NCI-H774 (cell line): ENCODE results near the gene TACR1.
"Not testable (repeated sequence)": the region's sequence is repeated elsewhere in the genome, so short reads cannot be mapped to it uniquely, and the experiment has no call there.

Source experiments
- DNase-seq: peaks from one replicate; lab custom pipeline; 2025; lab: John Stamatoyannopoulos, UW

Gene TACR1

GRCh38 chr2:75194184-75194868 is 5.0 kb downstream of the TACR1 start:
- DNase-seq, result no peak

GRCh38 chr2:75192496-75192895 is 6.8 kb downstream of the TACR1 start:
- DNase-seq, result no peak

GRCh38 chr2:75190271-75190990 is 8.9 kb downstream of the TACR1 start:
- no peak for DNase-seq

- DNase-seq, result no peak
Observed at GRCh38 chr2:75186821-75187220, 12.5 kb downstream of the TACR1 start.

GRCh38 chr2:75182606-75183005 is 16.7 kb downstream of the TACR1 start:
- no peak for DNase-seq

GRCh38 chr2:75180476-75180875 is 18.8 kb downstream of the TACR1 start:
- no peak for DNase-seq

GRCh38 chr2:75177427-75177826 is 21.9 kb downstream of the TACR1 start:
- no peak for DNase-seq

- no peak for DNase-seq
Observed at GRCh38 chr2:75175456-75175855, 23.9 kb downstream of the TACR1 start.

GRCh38 chr2:75174981-75175380 is 24.3 kb downstream of the TACR1 start:
- no peak for DNase-seq

GRCh38 chr2:75174519-75174918 is 24.8 kb downstream of the TACR1 start:
- no peak for DNase-seq

GRCh38 chr2:75173740-75174139 is 25.6 kb downstream of the TACR1 start:
- DNase-seq, result no peak

- not testable (repeated sequence) for DNase-seq
Observed at GRCh38 chr2:75171423-75171822, 27.9 kb downstream of the TACR1 start.

GRCh38 chr2:75170889-75171288 is 28.4 kb downstream of the TACR1 start:
- DNase-seq, result no peak

GRCh38 chr2:75168186-75168585 is 31.1 kb downstream of the TACR1 start:
- DNase-seq, result no peak

GRCh38 chr2:75166491-75166890 is 32.8 kb downstream of the TACR1 start:
- DNase-seq, result no peak

GRCh38 chr2:75162897-75163296 is 36.4 kb downstream of the TACR1 start:
- DNase-seq, result no peak

GRCh38 chr2:75162259-75162658 is 37.1 kb downstream of the TACR1 start:
- no peak for DNase-seq

- no peak for DNase-seq
Observed at GRCh38 chr2:75157435-75157834, 41.9 kb downstream of the TACR1 start.

- DNase-seq, result no peak
Observed at GRCh38 chr2:75155115-75155514, 44.2 kb downstream of the TACR1 start.

- peak; percentile 52 for DNase-seq
Observed at GRCh38 chr2:75153221-75153620, 46.1 kb downstream of the TACR1 start.

GRCh38 chr2:75152243-75152642 is 47.1 kb downstream of the TACR1 start:
- not testable (repeated sequence) for DNase-seq

GRCh38 chr2:75147884-75148283 is 51.4 kb downstream of the TACR1 start:
- DNase-seq, result not testable (repeated sequence)

GRCh38 chr2:75146606-75147332 is 52.6 kb downstream of the TACR1 start:
- DNase-seq, result no peak
